Right lobe of liver (tissue), 6 donors: ENCODE data around the gene TCF12. TPM values are rescaled to one million over a fixed set of nuclear protein-coding genes. Genes with fewer than 3 reads are reported as not detected.

Source experiments
- ATAC-seq, 4 donors: fragments of 200-7000 bp; cut with Tn5 transposase; one replicate each; pipeline ENCODE4 v1.9.1; 2020; ENCODE audit warnings: mild to moderate bottlenecking in 4 of 4, moderate library complexity in 4 of 4
- DNase-seq, 3 donors: peaks; one replicate each; pipeline ENCODE4 v3.0.0-alpha.2; 2020
- H3K27ac ChIP-seq, 3 donors: fragments of 200-600 bp; one replicate each; pipeline ENCODE4 v1.8.0; 2022
- H3K27me3 ChIP-seq, 2 donors: fragments of 200-600 bp; one replicate each; pipeline ENCODE4 v1.8.0; 2022
- H3K36me3 ChIP-seq, 4 donors: fragments of 200-600 bp; sonication (generic) in 1 of 4; one replicate each; pipeline versions ENCODE4 v1.5.1 to v1.8.0; 2017 to 2022; ENCODE audit warnings: control low read depth in 1 of 4
- H3K4me1 ChIP-seq, 4 donors: fragments of 200-600 bp; sonication (generic) in 1 of 4; one replicate each; pipeline versions ENCODE4 v1.5.1 to v1.8.0; 2017 to 2022; ENCODE audit warnings: control low read depth in 1 of 4
- H3K4me3 ChIP-seq, 3 donors: fragments of 200-600 bp; one replicate each; pipeline ENCODE4 v1.8.0; 2022
- H3K9me3 ChIP-seq, 4 donors: fragments of 200-600 bp; sonication (generic) in 1 of 4; one replicate each; pipeline versions ENCODE4 v1.5.1 to v1.8.0; 2017 to 2022; ENCODE audit warnings: control low read depth in 1 of 4
- CTCF ChIP-seq, 4 donors: fragments of 200-600 bp in 3 of 4; fragments of 450-650 bp in 1 of 4; IDR thresholded peaks; one replicate each; pipeline versions ENCODE4 v1.5.1 to v1.8.0; 2016 to 2022; ENCODE audit warnings: antibody characterized with exemption in 4 of 4, mild to moderate bottlenecking in 2 of 4
- POLR2A ChIP-seq: fragments of 450-650 bp; IDR thresholded peaks from one replicate; pipeline ENCODE4 v1.6.1; 2017; ENCODE audit warnings: antibody characterized with exemption, mild to moderate bottlenecking
- WGBS: methylation state at CpG from one replicate; pipeline ENCODE4 v1.1.6; 2018; ENCODE audit warnings: low coverage, low lambda C conversion rate; ENCODE audit not compliant: insufficient coverage; ENCODE audit errors: missing lambda C conversion rate; 5-methylcytosine and 5-hydroxymethylcytosine counted together
- intact Hi-C, 2 donors: fragments of 100-400 bp; cut with DNase I; formaldehyde crosslinking; loops; one replicate each; pipeline versions ENCODE4 v1.11.2 to v1.14.1; 2022
- long read RNA-seq: library from polyadenylated mRNA; unstranded; transcript quantifications from one replicate; pipeline ENCODE4 v2.0.0, GENCODE V29; 2019
- total RNA-seq, 6 experiments: library from RNA; depleted of rRNA in 2 of 6; stranded (reverse); fragments of >200 nt in 2 of 6; fragmentation: NEBNext Ultra II Directional in 3 of 6; extraction: Animal tissue kit (Norgen Biotek cat#: 25700) in 3 of 6; gene quantifications; one replicate each; pipeline versions ENCODE4 v1.1.0 to v1.2.4, GENCODE V29; 2016 to 2023
- donor health status: DM: no; HTN: yes; CAD: no.
- donor health status: DM: no; HTN: no; CAD: no.
- donor health status: DM: no; HTN: no; CAD: no.
- donor health status: DM: no; HTN: yes; CAD: no.
- donor health status: DM: no; HTN: yes; CAD: no.

Gene TCF12
- 10 to 100 TPM; 28.9 to 41.9 (median 35.3) TPM for total RNA-seq
- long read RNA-seq, partial matches to known transcripts, result 3 of 7 reads
- long read RNA-seq, other reads (novel, unspliced or antisense), result 4 of 7 reads

DNA sequence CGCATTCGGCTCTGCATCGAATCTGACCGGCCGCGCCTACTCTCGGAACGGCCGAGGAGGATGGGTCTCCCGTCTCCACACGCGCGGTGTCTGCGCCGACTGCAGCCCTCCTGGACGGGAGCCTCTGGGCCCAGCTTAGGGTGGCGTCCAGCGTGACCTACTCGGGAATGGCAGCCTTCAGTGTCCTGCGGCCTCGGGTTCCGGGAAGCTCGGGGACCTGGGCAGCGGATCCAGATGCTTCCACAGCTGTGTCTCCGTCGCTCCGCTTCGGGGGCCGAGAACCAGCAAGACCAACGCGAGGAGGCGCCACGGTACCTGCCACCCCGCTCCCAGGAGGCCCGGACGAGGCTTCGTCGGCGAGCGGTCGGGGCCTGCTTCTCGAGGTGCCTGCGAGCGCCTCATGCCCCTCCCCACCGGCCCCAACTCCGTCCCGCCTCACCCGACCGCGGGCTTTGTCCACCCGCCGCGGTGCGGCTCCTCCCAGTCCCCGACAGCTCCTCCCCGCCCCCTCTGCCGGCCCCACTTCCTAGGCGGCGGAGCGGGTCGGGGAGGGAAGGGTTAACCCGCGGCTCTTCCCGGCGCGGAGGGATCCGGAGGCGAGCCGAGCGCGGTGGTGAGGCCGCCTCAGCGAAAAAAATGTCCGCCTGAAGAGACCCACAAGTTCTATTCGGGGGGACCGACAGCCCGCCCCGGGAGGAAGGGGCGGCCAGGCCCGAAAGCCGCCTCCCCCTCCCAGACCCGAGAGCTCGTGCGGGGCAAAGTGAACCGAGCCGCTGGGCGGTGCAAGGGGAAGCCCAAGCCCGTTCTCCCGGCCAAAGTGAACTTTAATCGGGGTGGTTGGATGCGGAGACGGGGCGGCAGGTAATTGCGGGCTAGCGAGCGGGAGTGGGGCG is at the start of gene TCF12:
Gene TCF12 (plus strand): TSS at position 599 of the 893 bp plus-strand sequence. CDS start 1,270 bp downstream, outside the sequence.
- peaks cover 0 to 5% (median 0%) of the 10 kb centered on the region in 4 donors for H3K36me3 ChIP-seq
- ATAC-seq (peak; percentile 91 to 97 (median 93)), DNase-seq (peak; percentile 95 to 96 (median 95))
- H3K27ac ChIP-seq, result peak within 1 kb of the TSS; percentile 91 to 96 (median 94)
- H3K4me1 ChIP-seq, result peaks cover 0 to 17% (median 3%) of the 10 kb centered on the region in 4 donors
- H3K27me3 ChIP-seq, result no peaks in the 10 kb centered on the region
- peak within 1 kb of the TSS; percentile 66 to 90 (median 87) for H3K4me3 ChIP-seq
- TF ChIP-seq POLR2A, result peak; percentile 82
- TF ChIP-seq CTCF (IDR thresholded peaks at IDR 0.05), result peak; percentile 37 to 53 (median 42)
- H3K9me3 ChIP-seq, result no peaks in the 10 kb centered on the region
- intact Hi-C loops, result loop anchor here in 1 of 2 donors (10.0 kb wide), 1 partner anchor 217 kb away; no protein-coding TSS in a partner anchor
- WGBS, result under 1% methylated on average over 28 of the region's 97 CpGs

GRCh38 chr15:56869573-56869972 is 48.9 kb upstream of the TCF12 start:
- Histone ChIP-seq H3K9me3 (no peaks in the 10 kb centered on the region), H3K4me3 (no peak overlapping the region), H3K27ac (no peak overlapping the region), H3K27me3 (no peaks in the 10 kb centered on the region), H3K36me3 (no peaks in the 10 kb centered on the region), H3K4me1 (no peaks in the 10 kb centered on the region)
- 52% methylated on average over 3 of the region's 3 CpGs for WGBS
- DNase-seq (peak in 2 of 3 donors; percentile 30 to 58), ATAC-seq (peak; percentile 50 to 73 (median 62))
- TF ChIP-seq CTCF (IDR thresholded peaks at IDR 0.05), result peak; percentile 47 to 66 (median 50)
- TF ChIP-seq POLR2A, result no peak
- intact Hi-C loops, result no loop called here

DNA sequence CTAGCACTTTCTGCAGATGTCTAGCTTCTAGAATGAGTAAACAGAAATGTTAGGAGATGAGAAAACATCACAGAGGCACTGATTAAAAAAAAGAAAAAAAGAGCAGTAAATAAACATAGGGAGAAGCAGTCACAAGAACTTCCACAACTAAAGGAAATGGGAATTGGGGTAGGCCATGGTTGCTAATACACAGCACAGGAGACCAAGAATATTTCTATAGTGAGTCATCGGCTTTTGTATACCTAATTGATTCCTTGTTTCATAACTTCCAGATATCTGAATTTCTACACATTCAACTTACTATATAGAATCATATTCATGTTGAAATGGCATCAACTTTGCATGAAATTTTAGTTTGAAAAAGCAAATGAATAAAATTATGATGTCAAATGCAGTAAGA is 47.3 kb upstream of the TCF12 start:
- ATAC-seq, result peak in 2 of 4 donors; percentile 29 to 88
- intact Hi-C loops, result no loop called here
- Histone ChIP-seq H3K27me3 (no peaks in the 10 kb centered on the region), H3K9me3 (no peaks in the 10 kb centered on the region), H3K36me3 (no peaks in the 10 kb centered on the region), H3K4me3 (no peak overlapping the region), H3K27ac (no peak overlapping the region), H3K4me1 (no peaks in the 10 kb centered on the region)
- TF ChIP-seq POLR2A (no peak), CTCF (IDR thresholded peaks at IDR 0.05) (no peak)
- DNase-seq, result no peak
- 78% methylated on average over 1 of the region's 1 CpG for WGBS

DNA sequence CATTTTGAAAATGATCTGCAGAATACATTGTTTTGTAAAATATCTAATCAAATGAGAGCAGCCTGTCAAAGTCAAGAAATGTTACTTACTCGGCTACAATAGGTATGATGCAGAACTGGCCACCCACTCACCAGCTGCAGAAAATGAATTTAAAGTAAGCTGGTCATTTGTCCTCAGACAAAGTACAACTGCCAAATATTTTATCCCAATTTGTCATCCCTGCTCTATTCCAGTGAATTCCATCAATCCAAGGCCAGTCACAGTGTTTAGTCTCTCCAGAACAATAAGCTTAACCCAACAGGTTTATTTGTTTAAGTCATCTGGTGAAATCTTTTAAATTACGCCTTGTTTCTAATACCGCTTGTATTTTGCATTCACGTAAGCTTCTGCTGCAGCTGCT is 46.6 kb upstream of the TCF12 start:
- ATAC-seq (peak in 1 of 4 donors; percentile 10), DNase-seq (no peak)
- no peaks in the 10 kb centered on the region for H3K9me3 ChIP-seq
- WGBS, result 90% methylated on average over 4 of the region's 4 CpGs
- H3K27me3 ChIP-seq, result no peaks in the 10 kb centered on the region
- no peaks in the 10 kb centered on the region for H3K4me1 ChIP-seq
- no peaks in the 10 kb centered on the region for H3K36me3 ChIP-seq
- no peak overlapping the region for H3K4me3 ChIP-seq
- no peak overlapping the region for H3K27ac ChIP-seq
- intact Hi-C loops, result no loop called here
- no peak for TF ChIP-seq POLR2A
- no peak for TF ChIP-seq CTCF (IDR thresholded peaks at IDR 0.05)
